Natural killer cell treated with Interleukin-12 subunit alpha and Interleukin-12 subunit beta and Interleukin-15 and Interleukin-18, amount 100 ng/mL, for 72 hours (primary cell): ENCODE data around the gene IRF6. TPM values are rescaled to one million over a fixed set of nuclear protein-coding genes. Genes with fewer than 3 reads are reported as not detected.
"Not testable (repeated sequence)": the region's sequence is repeated elsewhere in the genome, so short reads cannot be mapped to it uniquely, and the experiment has no call there.

ENCODE experiments used
- ATAC-seq, 2 donors: fragments of 150-1000 bp; cut with Tn5 transposase in 1 of 2; sonication (Bioruptor Pico), chemical (Tn5 transposase) in 1 of 2; 2 replicates each; pipeline ENCODE4 v1.10.0; 2021
- DNase-seq: peaks from one replicate; pipeline ENCODE4 v3.0.0; 2022; ENCODE audit warnings: low spot score
- H3K27ac Mint-ChIP-seq, 2 donors: 1 replicate in 1 of 2; 2 replicates in 1 of 2; pipeline ENCODE4 v1.8.0; 2022; ENCODE audit warnings: mixed read lengths in 2 of 2, mild to moderate bottlenecking in 1 of 2, moderate library complexity in 1 of 2
- H3K27me3 Mint-ChIP-seq, 2 donors: 1 replicate in 1 of 2; 2 replicates in 1 of 2; pipeline ENCODE4 v1.8.0; 2022; ENCODE audit warnings: mixed read lengths in 2 of 2
- H3K36me3 Mint-ChIP-seq: one replicate; pipeline ENCODE4 v1.8.0; 2022; ENCODE audit warnings: mixed read lengths
- H3K4me1 Mint-ChIP-seq, 2 donors: 1 replicate in 1 of 2; 2 replicates in 1 of 2; pipeline ENCODE4 v1.8.0; 2022; ENCODE audit warnings: low read depth in 2 of 2, mixed read lengths in 2 of 2, mild to moderate bottlenecking in 1 of 2
- H3K4me3 Mint-ChIP-seq: one replicate; pipeline ENCODE4 v1.8.0; 2022; ENCODE audit warnings: mixed read lengths
- H3K9me3 Mint-ChIP-seq: 2 replicates; pipeline ENCODE4 v1.8.0; 2022; ENCODE audit warnings: mixed read lengths
- total RNA-seq, 2 donors: library from RNA; stranded (reverse); gene quantifications; one replicate each; pipeline ENCODE4 v1.2.3, GENCODE V29; 2022

IRF6 gene
- total RNA-seq, 2 donors from 2014 or later = 1.5 to 8.6 TPM

DNA sequence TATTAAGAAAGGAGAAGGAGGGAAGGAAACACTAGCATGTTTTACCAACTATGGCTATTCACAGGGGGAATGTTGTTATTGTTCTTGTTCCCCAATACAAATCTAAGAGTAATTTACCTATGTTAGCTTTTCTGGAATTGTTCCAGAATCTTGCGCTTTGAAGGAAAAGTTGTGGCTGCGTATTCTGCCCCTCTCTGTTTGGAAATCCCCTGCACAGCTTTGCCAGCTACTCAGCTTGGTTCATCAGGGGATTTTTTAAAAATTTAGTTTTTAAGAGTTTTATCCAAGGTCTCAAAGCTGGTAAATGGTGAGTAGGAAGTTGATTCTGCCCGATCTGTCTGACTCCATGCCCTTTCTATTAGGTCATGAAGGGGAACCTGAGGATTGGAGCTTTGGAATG, 9.5 kb upstream of the IRF6 start:
- Mint-ChIP-seq H3K9me3 (no peaks in the 10 kb centered on the region), H3K27ac (no peak overlapping the region), H3K4me1 (no peaks in the 10 kb centered on the region), H3K4me3 (no peak overlapping the region), H3K36me3 (no peaks in the 10 kb centered on the region), H3K27me3 (peaks cover 9% of the 10 kb centered on the region in 2 donors)
- DNase-seq = no peak
- ATAC-seq = no peak

DNA sequence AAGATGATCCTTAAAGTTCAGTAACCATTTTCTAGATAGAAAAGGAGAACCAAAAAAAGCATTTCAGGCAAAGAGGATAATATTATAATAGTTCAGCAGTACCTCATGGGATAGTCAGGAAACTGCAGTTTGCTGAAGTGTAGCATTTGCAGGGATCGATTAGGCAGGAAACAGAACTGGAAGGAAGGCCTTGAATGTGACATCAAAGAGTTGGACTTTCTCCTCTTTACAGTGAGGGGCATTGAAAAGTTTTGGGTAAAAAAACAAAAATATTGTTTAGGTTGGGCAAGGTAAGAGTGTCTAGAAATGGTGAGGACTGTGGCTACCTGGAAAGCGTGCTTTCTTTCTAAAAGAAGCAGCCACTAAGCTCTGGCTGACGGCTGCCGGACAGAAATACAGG, 8.0 kb upstream of the IRF6 start:
- Mint-ChIP-seq H3K27me3 (peaks cover 6 to 7% of the 10 kb centered on the region in 2 donors), H3K27ac (no peak overlapping the region), H3K4me3 (no peak overlapping the region), H3K4me1 (no peaks in the 10 kb centered on the region), H3K9me3 (no peaks in the 10 kb centered on the region), H3K36me3 (no peaks in the 10 kb centered on the region)
- no peak for ATAC-seq
- DNase-seq = no peak

GRCh38 chr1:209810783-209811182, 4.8 kb upstream of the IRF6 start:
- H3K4me1 Mint-ChIP-seq = peaks cover 6 to 7% of the 10 kb centered on the region in 2 donors
- no peaks in the 10 kb centered on the region for H3K36me3 Mint-ChIP-seq
- H3K4me3 Mint-ChIP-seq = no peak overlapping the region
- no peaks in the 10 kb centered on the region for H3K9me3 Mint-ChIP-seq
- ATAC-seq (no peak), DNase-seq (no peak)
- no peak overlapping the region for H3K27ac Mint-ChIP-seq
- no peaks in the 10 kb centered on the region for H3K27me3 Mint-ChIP-seq

DNA sequence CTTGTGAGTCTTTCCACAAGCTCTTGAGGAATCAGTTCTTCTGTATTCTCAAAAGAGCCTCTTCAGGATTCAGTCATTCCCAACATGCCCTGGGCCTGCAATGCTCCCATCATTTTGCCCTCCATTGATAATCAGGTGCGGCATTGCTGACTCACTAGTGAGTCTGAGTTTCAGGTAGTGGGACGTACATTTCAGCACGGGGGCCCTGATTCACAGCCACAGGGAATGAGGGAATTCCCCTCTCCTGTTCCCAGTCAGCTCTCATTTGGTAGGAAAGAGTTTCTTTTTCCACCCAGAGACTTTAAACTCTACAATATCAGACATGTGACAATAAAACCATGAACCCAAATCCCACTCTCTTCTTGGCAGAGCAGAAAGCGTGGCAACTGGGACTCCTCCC, 3.7 kb upstream of the IRF6 start:
- Mint-ChIP-seq H3K4me1 (peaks cover 7 to 13% of the 10 kb centered on the region in 2 donors), H3K27me3 (peaks cover 0 to 2% of the 10 kb centered on the region in 2 donors), H3K4me3 (no peak overlapping the region), H3K36me3 (no peaks in the 10 kb centered on the region), H3K9me3 (no peaks in the 10 kb centered on the region), H3K27ac (no peak overlapping the region)
- no peak for DNase-seq
- no peak for ATAC-seq

DNA sequence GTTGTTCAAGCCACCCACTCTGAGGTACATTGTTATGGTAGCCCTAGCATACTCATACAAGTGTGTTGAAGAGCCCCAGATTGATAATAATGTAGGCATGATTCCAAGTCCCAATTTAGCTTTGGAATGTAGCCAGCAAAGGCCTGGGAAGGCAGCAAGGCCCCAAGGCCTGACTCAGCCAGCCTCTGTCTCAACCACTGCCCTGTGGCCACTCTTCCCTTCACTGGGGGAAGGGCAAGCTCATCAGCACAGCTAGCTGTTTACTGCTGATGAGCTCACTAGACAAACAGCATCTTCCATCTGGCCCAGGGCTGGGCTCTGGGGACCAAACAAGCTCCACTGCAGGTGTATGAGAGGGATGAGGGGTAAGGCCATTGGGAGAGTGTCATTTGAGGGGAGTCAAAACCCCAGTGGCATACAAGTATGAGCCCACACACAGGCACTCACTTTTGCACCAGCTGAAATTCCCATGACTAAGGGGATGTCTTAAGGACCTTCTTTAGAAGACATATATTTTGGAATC, 2.2 kb upstream of the IRF6 start:
- no peaks in the 10 kb centered on the region for H3K9me3 Mint-ChIP-seq
- peaks cover 0 to 7% of the 10 kb centered on the region in 2 donors for H3K27me3 Mint-ChIP-seq
- peaks cover 7 to 19% of the 10 kb centered on the region in 2 donors for H3K4me1 Mint-ChIP-seq
- H3K27ac Mint-ChIP-seq = no peak overlapping the region
- no peak overlapping the region for H3K4me3 Mint-ChIP-seq
- H3K36me3 Mint-ChIP-seq = no peaks in the 10 kb centered on the region
- no peak for DNase-seq
- no peak for ATAC-seq

DNA sequence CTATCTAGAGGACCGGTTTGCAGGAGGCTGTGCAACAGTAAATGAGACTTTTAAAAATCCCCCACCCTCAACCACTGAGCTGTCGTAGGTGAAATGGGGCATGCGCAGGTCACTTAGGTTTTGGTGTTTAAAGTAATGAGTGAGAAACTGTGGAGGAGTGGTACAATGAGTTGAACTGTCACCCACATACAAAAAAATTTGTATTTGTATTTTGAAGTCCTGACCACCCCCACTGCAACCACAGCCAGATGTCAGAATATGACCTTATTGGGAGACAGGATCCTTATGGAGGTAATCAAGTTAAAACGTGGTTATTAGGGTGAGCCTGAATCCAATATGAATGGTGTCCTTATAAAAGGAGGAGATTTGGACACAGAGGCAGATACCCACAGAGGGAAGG, 1.6 kb upstream of the IRF6 start:
- no peaks in the 10 kb centered on the region for H3K9me3 Mint-ChIP-seq
- H3K4me1 Mint-ChIP-seq = peaks cover 7 to 19% of the 10 kb centered on the region in 2 donors
- no peak for ATAC-seq
- H3K27me3 Mint-ChIP-seq = peaks cover 0 to 7% of the 10 kb centered on the region in 2 donors
- no peak overlapping the region for H3K27ac Mint-ChIP-seq
- DNase-seq = no peak
- H3K4me3 Mint-ChIP-seq = no peak overlapping the region
- H3K36me3 Mint-ChIP-seq = no peaks in the 10 kb centered on the region

DNA sequence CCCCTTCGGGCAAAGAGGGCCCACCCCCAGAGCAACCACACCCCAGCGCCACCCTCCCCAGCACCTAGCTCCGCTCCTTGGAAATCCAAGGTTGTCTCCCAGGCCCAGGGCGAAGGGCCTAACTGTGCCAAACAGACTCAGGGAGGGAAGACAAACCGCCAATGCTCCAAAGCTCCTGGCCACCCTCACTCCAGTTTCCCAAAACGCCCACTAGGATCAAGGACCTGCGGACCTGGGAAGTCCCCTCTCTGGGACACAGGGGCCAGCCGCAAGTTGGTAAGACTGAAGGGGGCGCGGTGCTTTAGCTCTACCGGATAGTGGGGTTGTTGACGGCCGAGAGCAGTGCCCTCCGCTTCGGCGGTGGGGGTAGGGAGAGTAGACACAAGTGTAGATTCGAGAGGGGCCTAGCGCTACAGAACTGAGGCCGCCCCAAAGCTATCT, 581 bp downstream of the IRF6 start:
- ATAC-seq = no peak
- Mint-ChIP-seq H3K36me3 (no peaks in the 10 kb centered on the region), H3K9me3 (no peaks in the 10 kb centered on the region), H3K27ac (peak overlapping the region in 1 of 2 donors; percentile 93), H3K4me1 (peaks cover 7 to 19% of the 10 kb centered on the region in 2 donors), H3K4me3 (peak overlapping the region; percentile 83), H3K27me3 (peaks cover 0 to 7% of the 10 kb centered on the region in 2 donors)
- no peak for DNase-seq

DNA sequence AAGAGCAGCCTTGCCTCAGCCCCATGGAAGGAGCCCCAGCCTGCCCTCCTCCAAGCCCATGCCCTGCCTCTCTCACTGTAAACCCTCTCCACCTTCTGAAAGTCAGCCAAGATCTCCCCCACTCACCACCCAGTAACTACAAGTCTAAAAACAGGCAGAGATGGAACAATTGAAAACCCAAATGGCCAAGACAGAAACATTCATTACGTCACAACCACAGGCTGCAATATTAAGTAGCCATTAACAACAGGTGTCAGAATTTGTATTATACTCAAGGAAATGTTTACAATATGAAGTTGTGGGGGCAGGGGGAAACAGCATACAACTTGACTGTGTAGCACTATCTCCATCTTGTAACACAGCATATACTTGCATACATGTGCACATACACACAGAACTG, 2.4 kb downstream of the IRF6 start:
- Mint-ChIP-seq H3K36me3 (no peaks in the 10 kb centered on the region), H3K9me3 (no peaks in the 10 kb centered on the region), H3K4me3 (no peak overlapping the region), H3K27ac (no peak overlapping the region), H3K27me3 (peaks cover 0 to 7% of the 10 kb centered on the region in 2 donors), H3K4me1 (peaks cover 7 to 19% of the 10 kb centered on the region in 2 donors)
- DNase-seq (no peak), ATAC-seq (no peak)

GRCh38 chr1:209802780-209803152, 3.2 kb downstream of the IRF6 start:
- DNase-seq (no peak), ATAC-seq (no peak)
- Mint-ChIP-seq H3K36me3 (no peaks in the 10 kb centered on the region), H3K9me3 (no peaks in the 10 kb centered on the region), H3K4me1 (peaks cover 7 to 19% of the 10 kb centered on the region in 2 donors), H3K27me3 (peaks cover 0 to 7% of the 10 kb centered on the region in 2 donors), H3K27ac (no peak overlapping the region), H3K4me3 (no peak overlapping the region)

DNA sequence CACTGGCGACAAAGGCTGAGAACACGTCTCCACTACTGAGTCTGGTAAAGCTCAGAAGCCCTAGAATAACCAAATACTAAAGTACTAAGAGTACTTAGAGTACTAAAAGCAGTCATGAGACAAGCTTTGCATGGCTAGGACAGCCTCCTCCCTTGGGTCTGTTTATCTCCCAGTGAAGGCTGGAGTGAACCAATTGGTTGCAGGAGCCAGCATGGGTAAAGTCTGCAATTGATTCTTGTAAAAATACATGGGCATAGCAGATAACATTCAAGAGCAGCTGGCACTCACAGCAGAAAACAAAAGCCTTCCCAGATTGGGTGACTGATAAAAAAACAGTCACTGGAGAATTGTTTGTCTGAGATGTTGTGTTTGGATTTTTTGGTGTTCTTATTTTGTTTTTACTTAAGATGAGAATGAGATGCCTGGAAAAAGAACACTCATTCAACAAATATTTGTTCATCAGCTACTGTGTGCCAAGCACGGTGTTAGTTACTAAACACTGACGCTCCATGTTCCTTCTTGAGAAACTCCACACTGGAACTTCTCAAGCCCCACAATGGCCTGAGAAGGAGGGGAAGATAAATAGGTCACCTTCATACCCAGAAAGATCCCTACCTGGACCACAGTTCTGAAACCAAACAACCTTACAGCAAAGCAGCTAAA, 3.7 kb downstream of the IRF6 start:
- Mint-ChIP-seq H3K4me1 (peaks cover 7 to 19% of the 10 kb centered on the region in 2 donors), H3K4me3 (no peak overlapping the region), H3K36me3 (no peaks in the 10 kb centered on the region), H3K9me3 (no peaks in the 10 kb centered on the region), H3K27me3 (peaks cover 0 to 7% of the 10 kb centered on the region in 2 donors), H3K27ac (no peak overlapping the region)
- no peak for ATAC-seq
- no peak for DNase-seq

GRCh38 chr1:209800984-209801834, 4.7 kb downstream of the IRF6 start:
- ATAC-seq (no peak), DNase-seq (no peak)
- H3K4me3 Mint-ChIP-seq = no peak overlapping the region
- H3K27me3 Mint-ChIP-seq = peaks cover 0 to 7% of the 10 kb centered on the region in 2 donors
- peak overlapping the region in 1 of 2 donors; percentile 18 for H3K27ac Mint-ChIP-seq
- no peaks in the 10 kb centered on the region for H3K36me3 Mint-ChIP-seq
- peaks cover 5 to 17% of the 10 kb centered on the region in 2 donors for H3K4me1 Mint-ChIP-seq
- H3K9me3 Mint-ChIP-seq = no peaks in the 10 kb centered on the region

DNA sequence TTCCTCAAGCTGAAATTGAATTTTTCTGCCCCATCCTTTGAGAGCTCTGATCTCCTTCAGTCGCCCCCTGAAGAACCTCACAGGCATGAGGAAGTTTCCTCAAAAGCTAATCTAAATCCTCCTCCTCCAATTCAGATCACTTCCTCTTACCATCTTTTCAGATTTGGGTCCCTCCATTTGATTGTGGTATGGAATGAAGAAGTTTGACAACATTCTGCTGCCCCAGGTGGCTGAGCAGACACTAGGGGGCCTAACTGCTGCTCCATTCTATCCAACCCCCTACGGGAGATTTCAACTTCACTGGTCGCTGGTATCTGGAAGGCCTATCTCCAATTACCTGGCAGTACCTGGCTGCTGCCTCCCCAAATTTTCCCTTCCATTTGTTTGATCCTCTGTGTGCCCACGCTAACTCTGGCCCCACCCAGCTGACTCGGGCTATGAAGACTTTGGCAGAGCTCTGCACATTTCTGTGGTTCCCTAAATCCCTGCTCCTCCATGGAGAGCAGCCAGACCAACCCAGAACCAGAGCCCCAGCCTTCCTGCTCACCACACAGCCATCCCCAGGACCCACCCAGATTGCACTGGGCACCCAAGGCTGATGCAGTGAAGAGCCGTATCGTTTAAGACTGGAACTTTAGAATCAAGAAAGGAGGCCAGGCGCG, 7.8 kb downstream of the IRF6 start:
- Mint-ChIP-seq H3K9me3 (no peaks in the 10 kb centered on the region), H3K27ac (no peak overlapping the region)

GRCh38 chr1:209793711-209794110, 12.2 kb downstream of the IRF6 start:
- not testable (repeated sequence) for H3K4me1 Mint-ChIP-seq, ATAC-seq, H3K27me3 Mint-ChIP-seq, H3K27ac Mint-ChIP-seq, H3K36me3 Mint-ChIP-seq, H3K4me3 Mint-ChIP-seq, DNase-seq, H3K9me3 Mint-ChIP-seq

More for the DNA sequence above, 7.8 kb downstream of the IRF6 start:
- Mint-ChIP-seq H3K4me1 (no peaks in the 10 kb centered on the region), H3K36me3 (peaks cover 7% of the 10 kb centered on the region), H3K4me3 (no peak overlapping the region), H3K27me3 (no peaks in the 10 kb centered on the region)
- ATAC-seq (no peak), DNase-seq (no peak)

DNA sequence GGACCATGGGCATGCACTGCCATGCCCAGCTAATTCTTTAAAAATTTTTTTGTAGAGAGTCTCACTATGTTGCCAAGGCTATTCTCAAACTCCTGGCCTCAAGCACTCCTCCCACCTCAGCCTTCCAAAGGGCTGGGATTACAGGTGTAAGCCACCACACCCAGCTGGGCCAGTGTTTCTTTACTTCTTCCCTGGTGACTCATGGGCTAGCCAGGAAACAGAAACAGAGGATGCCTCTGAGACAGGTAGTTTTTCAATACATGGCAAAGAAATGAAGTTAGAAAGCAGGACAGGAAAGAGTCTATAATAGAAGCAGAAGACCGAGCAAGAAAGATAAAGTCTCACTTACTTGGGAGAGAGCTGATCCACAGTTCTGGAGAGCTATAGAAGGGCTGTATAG, 14.0 kb downstream of the IRF6 start:
- peaks cover 0 to 2% of the 10 kb centered on the region in 2 donors for H3K4me1 Mint-ChIP-seq
- DNase-seq (no peak), ATAC-seq (no peak)
- no peaks in the 10 kb centered on the region for H3K9me3 Mint-ChIP-seq
- H3K27me3 Mint-ChIP-seq = no peaks in the 10 kb centered on the region
- H3K36me3 Mint-ChIP-seq = peaks cover 11% of the 10 kb centered on the region
- H3K27ac Mint-ChIP-seq = no peak overlapping the region
- H3K4me3 Mint-ChIP-seq = no peak overlapping the region
